Smooth muscle cell of the brain vasculature (primary cell): Measurements from ENCODE around the gene NPRL2.

Source experiments
- DNase-seq: peaks from one replicate; pipeline ENCODE4 v3.0.0-alpha.2; 2012; ENCODE audit warnings: low read depth, low spot score

Gene NPRL2

DNA sequence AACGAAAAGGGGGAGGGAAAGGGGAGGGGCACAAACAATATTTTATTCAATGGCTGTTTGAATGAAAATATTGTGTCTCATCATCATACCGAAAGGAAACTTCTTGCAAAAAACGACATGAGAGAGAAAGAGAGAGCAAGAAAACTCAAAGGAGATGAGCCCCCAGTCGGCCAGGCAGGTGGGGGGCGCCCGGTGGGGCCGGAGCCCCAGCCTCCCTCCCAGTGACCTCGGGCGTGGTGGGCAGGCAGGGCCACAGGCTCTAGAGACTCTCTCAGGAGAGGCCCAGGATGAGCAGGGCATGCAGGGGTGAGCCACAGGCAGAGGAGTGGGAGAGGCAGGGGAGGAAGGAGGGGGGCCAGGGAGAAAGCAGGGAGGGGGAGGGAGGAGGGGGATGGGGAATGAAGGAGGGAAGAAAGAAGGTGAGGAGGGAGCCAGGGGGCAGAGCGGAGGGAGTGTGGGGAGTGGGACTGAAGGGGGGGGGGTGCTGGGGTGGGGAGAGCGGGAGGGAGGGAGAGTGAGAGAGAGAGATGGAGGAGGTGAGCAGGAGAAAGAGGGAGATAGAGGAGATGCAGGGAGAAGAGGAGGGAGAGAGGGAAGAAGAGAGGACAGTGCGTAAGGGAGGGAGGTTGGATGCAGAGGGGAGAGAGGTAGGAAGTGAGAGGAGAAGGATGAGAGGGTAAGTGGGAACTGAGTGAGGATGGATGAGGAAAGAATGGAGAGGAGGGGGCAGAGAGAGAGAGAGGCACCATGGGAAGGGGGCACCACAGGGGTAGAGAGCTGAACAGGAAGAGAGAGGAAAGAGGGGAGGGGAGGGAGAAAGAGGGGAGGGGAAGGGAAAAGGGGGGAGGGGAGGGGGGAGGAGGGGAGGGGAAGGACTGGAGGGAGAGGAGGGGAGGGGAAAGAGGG, 22.8 kb upstream of the NPRL2 start:
- no peak for DNase-seq

DNA sequence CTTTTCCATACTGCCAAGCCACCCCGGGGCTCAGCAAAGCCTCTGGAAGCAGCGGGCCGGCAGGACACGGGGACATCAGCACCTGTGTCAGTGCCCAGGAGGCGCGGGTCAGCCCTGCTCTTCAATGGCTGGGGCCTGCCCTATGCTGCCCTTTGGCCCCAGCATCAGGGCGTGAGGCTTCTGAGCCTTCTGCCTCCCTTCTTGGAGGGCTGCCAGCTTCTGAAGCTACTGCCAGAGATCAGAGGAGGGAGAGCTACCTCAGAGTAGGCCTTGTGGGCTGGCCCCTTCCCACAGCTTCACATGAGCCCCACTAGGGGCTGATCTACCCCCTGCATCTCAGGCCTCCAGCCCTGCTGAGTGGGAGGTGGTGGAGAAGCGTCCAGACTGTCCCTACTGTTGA, 21.8 kb upstream of the NPRL2 start:
- no peak for DNase-seq

DNA sequence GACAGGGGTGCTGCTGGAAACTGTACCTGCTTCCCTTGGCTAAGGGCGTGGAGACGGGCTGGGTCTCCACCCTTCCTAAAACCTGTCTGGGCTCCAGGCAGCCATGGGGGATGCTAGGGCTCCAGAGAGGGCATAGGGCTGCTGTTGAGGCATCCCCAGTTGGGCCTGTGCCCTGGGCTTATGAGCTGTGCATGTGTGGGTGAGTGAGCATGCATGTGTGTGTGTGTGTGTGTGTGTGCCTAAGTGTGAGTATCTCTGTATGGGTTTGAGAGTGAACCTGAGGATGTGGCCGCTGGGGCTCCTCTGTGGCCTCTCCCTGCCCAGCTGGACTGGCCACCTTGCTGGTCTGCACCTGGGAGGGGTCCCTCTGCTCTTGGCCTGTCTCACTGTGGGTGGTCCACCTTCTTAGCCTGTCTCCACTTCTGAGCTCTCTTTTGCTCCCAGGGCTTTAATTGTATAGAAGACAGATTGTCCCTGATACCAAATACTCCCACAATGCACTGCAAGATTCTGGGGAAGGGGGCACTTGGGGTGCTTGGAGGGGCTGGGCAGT, 20.6 kb upstream of the NPRL2 start:
- DNase-seq, result no peak

DNA sequence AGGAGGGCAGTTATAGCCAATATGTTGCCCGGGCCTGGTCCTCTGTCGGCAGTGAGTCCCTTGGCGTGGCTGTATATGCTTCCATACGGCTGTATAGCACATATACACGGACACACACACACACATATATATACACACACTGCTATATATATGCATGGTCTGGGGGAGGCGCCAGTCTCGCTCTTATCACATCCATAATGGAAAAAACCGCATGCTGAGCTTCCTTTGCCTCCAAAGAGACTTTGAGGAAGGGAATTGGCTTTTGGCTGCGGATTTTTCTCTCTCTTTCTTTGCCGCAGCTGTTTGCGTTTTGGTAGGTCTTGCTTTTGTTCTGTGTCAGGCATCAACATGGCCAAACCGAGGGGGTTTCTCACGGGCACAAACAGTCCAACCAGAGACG, 20.0 kb upstream of the NPRL2 start:
- no peak for DNase-seq

DNA sequence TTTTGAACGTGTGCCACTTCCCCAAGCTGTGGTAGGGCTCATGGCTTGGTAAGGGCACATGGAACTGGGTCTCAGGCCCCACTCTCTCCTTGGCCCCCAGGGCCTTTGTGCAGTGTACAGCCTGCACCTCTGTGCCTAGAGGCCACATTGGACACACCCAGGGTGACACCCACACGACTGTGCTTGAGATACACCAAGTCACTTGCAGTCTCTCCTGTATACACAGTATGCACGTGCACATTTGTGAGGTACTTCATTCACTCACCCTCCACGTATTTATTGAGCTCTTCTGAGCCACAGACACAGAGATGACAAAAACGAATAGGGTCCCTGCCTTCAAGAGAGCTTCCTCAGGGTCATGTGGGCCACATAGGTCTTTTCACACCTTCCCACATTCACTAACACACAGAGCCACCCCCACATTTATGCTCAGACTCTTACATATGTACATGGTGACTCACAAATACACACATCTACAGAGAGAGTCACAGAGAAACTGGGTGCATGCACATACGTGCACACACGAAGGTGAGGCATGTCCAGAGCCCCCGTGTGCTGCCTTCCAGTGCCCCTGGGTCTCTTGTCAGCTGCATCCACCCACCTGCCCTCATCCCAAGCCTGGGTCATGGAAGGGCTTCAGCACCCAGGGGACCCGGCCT, 18.6 kb upstream of the NPRL2 start:
- DNase-seq, result no peak

DNA sequence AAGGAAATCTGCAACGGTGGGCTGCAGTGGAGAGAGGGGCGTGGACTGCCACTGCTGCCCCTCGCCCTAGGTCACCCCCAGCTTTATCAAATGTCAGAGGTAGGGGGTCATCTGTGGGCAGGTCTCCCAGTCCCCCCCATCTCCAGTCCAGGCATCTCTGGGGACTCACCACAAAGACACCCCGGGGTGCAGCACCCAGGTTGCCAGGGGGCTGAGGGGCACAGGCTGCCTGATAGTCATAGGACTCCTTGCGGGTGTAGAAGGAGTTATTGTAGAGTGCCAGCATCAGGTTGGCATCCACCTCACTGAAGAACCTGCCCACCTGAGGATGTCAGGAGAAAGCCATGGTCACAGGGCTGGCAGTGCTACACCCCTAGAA, 15.3 kb upstream of the NPRL2 start:
- no peak for DNase-seq

DNA sequence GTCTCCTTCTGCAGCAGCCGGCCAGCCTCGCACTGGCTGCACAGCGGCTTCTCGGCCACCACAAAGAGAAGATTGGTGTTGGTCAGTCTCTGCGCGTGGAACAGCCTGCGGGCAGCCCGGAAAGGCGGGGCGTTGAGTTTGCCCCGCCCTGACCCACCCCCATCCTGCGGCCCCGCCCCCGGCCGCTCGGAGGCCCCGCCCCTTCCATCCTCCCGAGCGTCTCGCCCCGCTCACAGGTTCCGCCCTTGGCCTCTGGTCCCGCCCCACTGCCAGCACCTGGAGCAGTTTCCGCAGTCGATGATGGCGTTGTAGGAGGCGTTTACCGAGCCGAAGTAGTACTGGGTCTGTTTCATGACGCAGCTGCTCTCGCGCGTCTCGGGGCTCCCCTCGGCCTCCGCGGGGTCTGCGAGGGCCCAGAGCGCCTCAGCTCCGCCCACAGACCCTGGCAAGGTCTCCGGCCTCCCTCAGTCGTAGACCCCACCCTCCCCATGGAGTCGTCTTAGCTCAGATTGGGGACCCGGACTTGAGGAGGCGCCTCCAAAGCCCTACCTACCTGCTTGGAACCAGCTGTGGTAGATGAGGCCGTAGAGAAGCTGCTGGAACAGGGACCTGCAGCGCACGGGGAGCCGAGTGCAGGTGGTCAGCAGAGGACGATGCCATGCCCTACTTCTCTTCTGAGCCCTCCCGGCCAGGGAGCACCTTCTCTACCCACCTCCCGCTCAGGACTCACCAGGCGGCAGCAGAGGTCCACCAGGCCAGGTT, 14.7 kb upstream of the NPRL2 start:
- DNase-seq, result no peak

DNA sequence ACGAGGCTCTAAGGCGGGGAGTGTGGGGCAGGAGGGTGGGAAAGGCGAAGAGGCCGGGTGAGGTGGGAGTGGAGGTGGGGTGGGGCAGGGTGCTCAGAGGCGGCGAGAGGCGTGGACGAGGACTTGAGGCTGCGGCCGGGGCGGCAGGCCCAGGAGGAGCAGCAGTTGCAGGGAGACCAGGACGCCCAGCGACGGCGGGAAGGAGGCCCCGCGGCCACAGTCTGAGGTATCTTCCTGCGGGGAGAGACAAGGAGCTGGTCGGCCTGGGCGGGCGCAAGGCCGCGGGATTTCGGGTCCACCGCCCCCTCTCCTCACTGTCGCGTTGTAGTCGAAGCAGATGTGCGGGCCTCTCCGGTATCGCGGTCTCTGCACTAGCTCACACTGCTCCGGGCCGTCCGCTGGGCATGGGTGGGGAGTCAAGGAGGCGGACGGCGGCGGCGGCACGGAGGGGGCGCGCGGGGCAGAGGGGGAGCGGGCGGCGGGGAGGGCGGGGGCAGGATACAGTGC, 14.1 kb upstream of the NPRL2 start:
- no peak for DNase-seq

DNA sequence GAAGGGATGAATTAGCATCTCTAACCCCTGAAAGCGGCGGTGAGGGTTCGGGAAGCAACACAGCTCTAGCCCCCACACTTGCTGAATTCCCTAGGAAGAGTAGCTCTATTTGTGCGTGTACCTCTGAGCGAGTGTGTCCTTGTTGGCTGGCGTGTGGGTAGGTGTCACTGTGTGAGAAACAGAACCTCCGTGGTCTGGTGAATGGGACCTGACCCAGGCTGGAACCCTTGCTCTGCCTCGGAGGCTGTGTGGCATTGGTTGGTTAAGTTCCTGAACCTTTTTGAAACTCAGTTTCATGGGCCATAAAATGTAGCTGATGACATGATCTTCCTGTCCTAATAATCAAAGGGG, 9.2 kb upstream of the NPRL2 start:
- no peak for DNase-seq

DNA sequence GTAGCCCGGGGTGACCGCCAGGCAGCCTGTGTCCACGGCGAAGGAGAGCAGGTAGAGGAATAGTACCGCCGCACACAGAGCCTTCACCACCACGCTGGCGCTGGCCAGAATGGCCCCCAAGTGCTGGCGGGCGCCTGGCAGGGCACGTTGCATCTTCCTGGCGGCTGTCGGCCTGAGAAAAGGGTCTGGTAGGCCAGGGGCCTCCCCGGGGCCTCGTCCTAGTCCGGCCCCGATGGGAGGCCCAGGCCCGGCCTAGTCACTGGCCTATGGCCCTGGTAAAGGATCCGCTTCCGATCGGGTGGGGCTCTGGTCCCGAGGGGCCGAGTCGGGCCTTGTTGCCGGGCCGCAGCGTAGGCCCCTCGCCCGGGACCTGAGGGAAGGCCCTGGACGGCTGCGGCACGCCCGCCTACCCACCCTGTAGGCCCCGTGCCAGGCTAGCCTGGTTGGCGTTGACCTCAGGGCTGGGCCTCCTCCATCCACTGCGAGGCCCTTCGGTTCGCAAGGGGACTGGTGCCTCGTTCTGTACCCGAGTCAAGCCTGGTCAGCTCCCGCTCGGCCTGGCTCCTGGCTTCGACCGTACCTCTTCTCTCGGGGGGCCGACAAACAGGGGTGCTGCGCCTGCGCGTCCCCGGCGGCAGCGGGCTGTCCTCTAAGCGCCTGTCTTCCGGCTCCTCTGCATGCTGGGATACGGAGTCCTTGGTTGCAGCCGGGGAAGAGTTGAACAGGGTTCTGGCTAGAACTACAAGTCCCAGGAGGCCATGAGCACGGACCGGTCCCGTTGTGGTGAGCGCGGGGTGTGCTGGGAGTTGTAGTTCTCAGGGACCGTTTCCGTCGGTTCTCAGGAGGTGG, 8.6 kb upstream of the NPRL2 start, which contains the start of gene TMEM115:
TMEM115 (minus strand) TSS at position 611 of the 849 bp plus-strand sequence; CDS start at position 153, 458 bp downstream.
- DNase-seq, result peak; percentile 94

DNA sequence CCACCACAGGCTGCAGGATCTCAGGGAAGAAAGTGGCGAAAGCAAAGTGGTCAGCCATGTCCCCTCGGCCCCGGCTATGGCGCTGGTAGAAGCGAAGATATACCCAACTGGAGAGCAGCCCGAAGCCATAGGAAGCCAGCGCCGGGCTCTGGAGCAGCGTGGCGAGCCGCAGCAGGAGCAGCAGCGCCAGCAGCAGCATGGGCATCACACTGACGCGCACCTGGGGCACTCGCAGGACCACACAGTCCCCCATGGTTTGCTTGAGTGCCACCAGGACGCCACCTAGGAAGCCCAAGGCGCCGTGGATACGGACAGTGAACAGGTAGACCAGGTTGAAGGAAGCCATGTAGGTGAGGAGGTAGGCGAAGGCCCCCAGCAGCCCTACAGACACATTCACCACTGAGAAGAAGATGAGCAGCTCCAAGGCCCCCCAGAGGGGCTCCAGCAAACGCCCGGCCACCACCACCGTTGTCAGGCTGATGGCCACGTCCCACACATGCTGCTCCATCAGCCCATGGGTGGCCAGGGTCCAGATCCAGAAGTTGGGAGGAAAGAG, 7.9 kb upstream of the NPRL2 start:
- no peak for DNase-seq

DNA sequence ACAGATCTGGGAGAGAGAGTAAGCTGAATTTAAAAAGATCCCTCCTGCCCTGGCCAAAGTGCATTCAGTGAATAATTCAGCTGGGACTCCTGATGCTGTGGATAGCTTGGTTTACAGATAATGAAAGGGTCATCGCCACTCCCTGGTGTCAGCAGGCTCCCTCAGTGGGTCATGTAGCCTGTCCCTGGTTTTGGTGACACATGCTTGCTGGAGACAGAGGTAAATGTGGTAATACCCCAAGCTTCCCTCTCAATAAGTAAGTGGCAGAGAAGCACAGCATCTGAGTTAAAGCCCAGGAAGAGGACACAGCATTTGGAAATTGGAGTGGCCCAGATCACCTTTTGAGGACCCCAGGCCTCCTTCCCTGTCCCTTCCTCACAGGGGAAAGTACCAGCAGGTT, 6.9 kb upstream of the NPRL2 start:
- no peak for DNase-seq

DNA sequence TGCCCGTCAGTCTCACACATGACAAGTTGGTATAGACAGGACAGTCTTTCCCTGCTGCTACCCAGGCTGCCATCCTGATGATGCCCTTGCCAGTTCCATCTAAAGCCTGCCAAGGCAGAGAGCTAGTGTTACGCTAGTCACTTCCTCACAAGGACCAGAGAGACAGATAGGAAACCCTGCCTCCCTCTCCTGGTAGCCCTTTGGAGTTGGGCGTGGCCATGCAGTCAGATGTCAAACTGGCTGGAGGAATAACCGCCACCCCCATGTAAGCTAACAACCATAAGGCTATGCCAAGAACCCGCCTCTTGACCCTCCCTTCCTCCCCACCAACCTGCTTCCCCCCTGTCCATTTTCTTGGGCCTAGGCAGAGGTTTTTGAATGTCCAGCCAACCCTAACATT, 6.0 kb upstream of the NPRL2 start:
- no peak for DNase-seq

DNA sequence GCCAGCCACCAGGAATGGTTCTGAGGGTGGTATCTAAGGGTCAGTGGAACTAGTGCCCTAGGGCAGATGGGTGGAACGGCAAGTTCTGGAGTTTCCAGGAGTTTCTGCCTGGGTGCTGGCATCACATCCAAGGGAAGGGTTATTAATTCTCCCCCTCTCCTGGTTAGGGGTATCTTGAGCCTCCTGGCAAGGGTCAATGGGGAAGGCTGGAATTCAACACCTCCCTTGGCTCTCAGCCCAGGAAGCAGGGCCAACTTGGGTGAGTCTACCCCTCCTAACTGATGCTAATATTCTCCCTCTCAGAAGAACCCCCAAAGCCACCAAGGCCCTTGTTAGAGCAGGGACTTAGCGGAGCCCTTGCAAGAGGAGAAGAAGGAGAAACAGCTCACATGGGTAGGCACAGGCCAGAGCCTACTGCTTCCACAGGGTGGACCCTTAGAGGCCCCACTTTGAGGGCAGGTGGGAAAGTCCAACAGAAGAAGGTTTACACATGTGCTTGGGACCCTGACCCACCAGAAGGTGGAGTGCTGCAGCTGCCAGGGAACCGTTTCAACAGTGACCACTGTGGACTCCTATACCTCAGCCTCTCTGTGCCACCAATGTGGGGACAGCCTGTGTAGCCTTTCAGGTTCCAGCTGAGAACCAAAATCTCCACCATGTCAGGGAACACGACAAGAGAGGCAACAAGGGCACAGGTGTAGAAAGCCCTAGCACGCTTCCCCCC, 5.4 kb upstream of the NPRL2 start:
- DNase-seq, result no peak

DNA sequence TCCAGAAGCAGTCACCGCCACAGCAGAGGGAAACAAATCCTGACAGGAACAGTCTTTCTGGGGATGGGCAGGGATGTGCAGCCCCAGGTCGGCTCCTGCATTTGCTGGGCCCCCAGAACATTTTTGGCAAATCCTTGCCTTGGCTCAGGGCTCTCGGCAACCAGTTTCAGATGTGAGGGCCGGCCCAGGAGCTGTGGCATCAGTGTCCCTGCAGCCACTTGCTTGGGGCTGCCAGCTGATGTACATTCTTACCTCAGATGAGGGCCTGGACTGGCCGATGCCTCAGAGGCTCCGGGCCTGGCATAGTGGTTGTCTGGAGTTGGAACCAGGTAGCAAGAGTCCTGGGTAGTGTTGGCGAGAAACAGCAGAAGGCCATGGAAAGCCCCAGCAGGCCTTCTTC, 4.3 kb upstream of the NPRL2 start:
- DNase-seq, result no peak

DNA sequence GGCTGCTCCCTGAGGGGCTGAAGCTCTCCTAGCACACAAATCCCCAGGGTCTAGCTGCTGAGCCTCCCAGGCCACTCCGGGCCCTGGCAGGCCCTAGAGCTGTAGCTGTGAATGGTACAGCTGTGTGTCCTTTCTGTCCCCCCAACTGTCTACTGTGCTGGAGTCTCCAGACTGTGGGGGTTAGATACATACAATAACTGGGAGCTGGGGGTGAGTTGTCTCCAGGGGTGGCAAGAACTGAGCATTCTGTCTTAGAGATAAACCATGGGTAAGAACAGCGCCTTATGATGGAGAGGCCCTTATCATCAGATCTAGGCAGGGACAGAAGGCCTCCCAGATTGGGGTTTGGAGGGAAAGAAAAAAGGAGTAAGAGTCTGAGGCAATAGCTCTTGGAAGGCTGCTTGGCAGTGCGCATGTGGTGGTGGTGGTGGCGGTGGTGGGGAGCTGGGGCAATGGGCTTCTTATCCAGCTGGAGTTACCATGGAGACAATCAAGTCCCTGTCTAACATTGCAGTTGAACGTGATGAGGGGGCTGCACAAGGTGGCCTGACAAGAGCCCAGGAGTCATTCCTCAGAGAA, 3.7 kb upstream of the NPRL2 start:
- DNase-seq, result no peak

DNA sequence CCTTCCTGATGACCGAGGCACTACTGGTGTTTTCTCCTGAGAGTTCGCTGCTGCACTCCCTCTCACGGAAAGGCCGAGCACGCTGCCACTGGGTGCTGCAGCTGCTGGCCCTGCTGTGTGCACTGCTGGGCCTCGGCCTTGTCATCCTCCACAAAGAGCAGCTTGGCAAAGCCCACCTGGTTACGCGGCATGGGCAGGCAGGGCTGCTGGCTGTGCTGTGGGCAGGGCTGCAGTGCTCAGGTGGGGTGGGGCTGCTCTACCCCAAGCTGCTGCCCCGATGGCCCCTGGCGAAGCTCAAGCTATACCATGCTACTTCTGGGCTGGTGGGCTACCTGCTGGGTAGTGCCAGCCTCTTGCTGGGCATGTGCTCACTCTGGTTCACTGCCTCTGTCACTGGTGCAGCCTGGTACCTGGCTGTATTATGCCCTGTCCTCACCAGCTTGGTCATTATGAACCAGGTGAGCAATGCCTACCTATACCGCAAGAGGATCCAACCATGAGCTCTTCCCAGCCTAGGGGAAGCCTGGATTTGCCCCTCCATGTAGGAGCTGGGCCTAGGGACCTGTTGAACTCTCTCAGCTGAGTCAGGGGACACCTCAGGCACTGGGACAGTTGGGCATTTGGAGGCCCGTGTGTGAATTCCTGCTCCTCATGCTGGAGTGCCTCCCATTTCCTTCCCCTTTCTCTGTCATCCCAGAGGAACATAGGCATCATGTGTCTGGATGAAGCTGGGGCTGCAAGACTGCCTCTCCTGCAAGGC, 2.9 kb upstream of the NPRL2 start:
- DNase-seq, result no peak

DNA sequence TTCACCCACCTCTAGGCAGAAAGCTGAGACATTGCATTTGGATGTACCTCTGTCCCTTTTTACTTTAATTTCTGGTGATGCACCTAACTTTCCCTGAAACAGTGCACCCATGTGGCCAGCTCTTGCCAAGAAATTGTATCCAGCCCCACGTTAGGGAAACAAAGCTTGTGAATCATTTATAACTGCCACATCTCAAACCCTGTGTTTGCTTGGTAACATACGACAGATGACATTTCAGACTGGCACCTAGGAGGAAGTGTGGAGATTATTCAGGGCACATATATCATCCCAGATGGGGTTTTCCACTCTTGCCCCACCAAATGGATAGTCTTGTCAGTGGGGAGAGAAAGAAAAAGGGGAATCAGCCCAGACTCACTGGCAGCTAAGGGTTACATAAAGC, 2.2 kb upstream of the NPRL2 start:
- DNase-seq, result no peak

DNA sequence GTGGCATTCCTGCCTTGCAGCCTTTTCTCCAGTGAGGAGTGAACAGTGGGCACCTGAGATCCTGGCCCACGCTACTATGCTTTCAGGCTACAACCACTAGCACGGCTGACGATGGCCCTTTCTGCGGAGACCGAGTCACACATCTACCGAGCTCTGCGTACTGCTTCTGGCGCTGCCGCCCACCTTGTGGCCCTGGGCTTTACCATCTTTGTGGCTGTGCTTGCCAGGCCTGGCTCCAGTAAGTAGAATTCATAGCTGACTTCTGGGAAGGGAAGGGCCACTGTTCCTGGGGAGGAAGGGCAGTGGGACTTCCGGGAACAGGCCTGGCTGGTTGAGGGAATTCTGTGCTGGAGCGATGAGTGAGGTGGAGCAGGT, 735 bp upstream of the NPRL2 start:
- DNase-seq, result no peak
